HepG2 (cell line): Measurements from ENCODE around the gene CDC42EP4. TPM values are rescaled to one million over a fixed set of nuclear protein-coding genes. Genes with fewer than 3 reads are reported as not detected.
A peak's percentile ranks its signal among the peaks of the same experiment; 100 is the strongest.

Experiments used
- BCL6 ChIP-seq: IDR thresholded peaks from 2 replicates; pipeline ENCODE4 v1.6.1; 2016; ENCODE audit warnings: missing genetic modification reagents, missing compliant biosample characterization
- E2F5 ChIP-seq: sonication (generic); formaldehyde crosslinking; conservative IDR thresholded peaks from 2 replicates; pipeline ENCODE4 v1.4.0; 2020; ENCODE audit warnings: missing genetic modification reagents
- ETV5 ChIP-seq: IDR thresholded peaks from 2 replicates; pipeline ENCODE4 v1.6.1; 2018; ENCODE audit warnings: missing biosample characterization, missing genetic modification reagents, inconsistent platforms, borderline replicate concordance
- GLI4 ChIP-seq: sonication (generic); formaldehyde crosslinking; IDR thresholded peaks from 2 replicates; pipeline ENCODE4 v1.5.1; 2020; ENCODE audit warnings: missing genetic modification reagents, mild to moderate bottlenecking, moderate library complexity, borderline replicate concordance
- GRHL1 ChIP-seq: sonication (generic); formaldehyde crosslinking; conservative IDR thresholded peaks from 2 replicates; pipeline ENCODE4 v1.8.0; 2022; ENCODE audit warnings: missing genetic modification reagents
- MAFF ChIP-seq: IDR thresholded peaks from 2 replicates; pipeline ENCODE4 v1.6.1; 2011; ENCODE audit warnings: low read depth, low read length, improper control_type of control experiment
- NCOA2 ChIP-seq: sonication (generic); formaldehyde crosslinking; IDR thresholded peaks from 2 replicates; pipeline ENCODE4 v1.8.0; 2022; ENCODE audit warnings: inconsistent platforms
- NCOA5 ChIP-seq: sonication (generic); formaldehyde crosslinking; IDR thresholded peaks from 2 replicates; pipeline ENCODE4 v1.4.0; 2020; ENCODE audit warnings: missing genetic modification reagents
- RXRB ChIP-seq: IDR thresholded peaks from 2 replicates; pipeline ENCODE4 v1.6.1; 2016; ENCODE audit warnings: borderline replicate concordance, missing genetic modification reagents, missing compliant biosample characterization
- SKI ChIP-seq: fragments of 450-650 bp; IDR thresholded peaks from one replicate; pipeline ENCODE4 v1.6.1; 2018; ENCODE audit warnings: mild to moderate bottlenecking; ENCODE audit not compliant: partially characterized antibody
- TAF15 ChIP-seq: fragments of 200-400 bp; formaldehyde crosslinking; IDR thresholded peaks from one replicate; pipeline ENCODE4 v1.6.1; 2018; ENCODE audit warnings: mild to moderate bottlenecking, low read depth, low read length; ENCODE audit not compliant: poor library complexity, severe bottlenecking
- TIGD3 ChIP-seq: sonication (generic); formaldehyde crosslinking; IDR thresholded peaks from 2 replicates; pipeline ENCODE4 v1.5.1; 2020; ENCODE audit warnings: mild to moderate bottlenecking, missing genetic modification reagents, borderline replicate concordance
- TP53 ChIP-seq: sonication (generic); formaldehyde crosslinking; conservative IDR thresholded peaks from 2 replicates; pipeline ENCODE4 v1.4.0; 2020; ENCODE audit warnings: missing genetic modification reagents
- ZBTB25 ChIP-seq: IDR thresholded peaks from 2 replicates; pipeline ENCODE4 v1.6.1; 2018; ENCODE audit warnings: missing genetic modification reagents
- ZMYM2 ChIP-seq: sonication (generic); formaldehyde crosslinking; IDR thresholded peaks from 2 replicates; pipeline ENCODE4 v1.8.0; 2022; ENCODE audit warnings: mild to moderate bottlenecking, missing genetic modification reagents
- ZNF251 ChIP-seq: sonication (generic); formaldehyde crosslinking; IDR thresholded peaks from 2 replicates; pipeline ENCODE4 v1.9.0; 2021; ENCODE audit warnings: mild to moderate bottlenecking, missing genetic modification reagents
- ZNF547 ChIP-seq: sonication (generic); formaldehyde crosslinking; IDR thresholded peaks from 2 replicates; pipeline ENCODE4 v1.5.1; 2020; ENCODE audit warnings: mild to moderate bottlenecking, missing genetic modification reagents
- ZNF574 ChIP-seq: sonication (generic); formaldehyde crosslinking; IDR thresholded peaks from 2 replicates; pipeline ENCODE4 v1.4.0; 2020; ENCODE audit warnings: missing genetic modification reagents
- ZUFSP ChIP-seq: sonication (generic); formaldehyde crosslinking; IDR thresholded peaks from 2 replicates; pipeline ENCODE4 v1.9.0; 2021; ENCODE audit warnings: missing genetic modification reagents, mild to moderate bottlenecking, borderline replicate concordance
- polyA plus RNA-seq, 8 experiments: library from polyadenylated mRNA; depleted of rRNA in 3 of 8; stranded (reverse) in 7 of 8; unstranded in 1 of 8; fragments of >200 nt; fragmentation: Illumina TruSeq in 4 of 8; extraction: Trizol in 4 of 8; gene quantifications; 2 replicates each; pipeline versions ENCODE4 v1.2.1 to v1.2.3, GENCODE V29; 2011 to 2016; ENCODE audit warnings: low read depth in 4 of 8, missing spikeins in 1 of 8, mixed read lengths in 1 of 8; ENCODE audit not compliant: insufficient read depth in 1 of 8
- total RNA-seq, 5 experiments: library from RNA; depleted of rRNA; stranded (reverse); fragments of >200 nt; fragmentation: Illumina TruSeq; extraction: Trizol; gene quantifications; 2 replicates each; pipeline ENCODE4 v1.2.3, GENCODE V29; 2016; ENCODE audit warnings: low read depth in 1 of 5

Gene CDC42EP4
- total and polyA plus RNA-seq, 2 of the 13 experiments (the other 11 are each of a cell fraction or from before 2014, with no cell fraction given), result 19.0 to 54.0 TPM

DNA sequence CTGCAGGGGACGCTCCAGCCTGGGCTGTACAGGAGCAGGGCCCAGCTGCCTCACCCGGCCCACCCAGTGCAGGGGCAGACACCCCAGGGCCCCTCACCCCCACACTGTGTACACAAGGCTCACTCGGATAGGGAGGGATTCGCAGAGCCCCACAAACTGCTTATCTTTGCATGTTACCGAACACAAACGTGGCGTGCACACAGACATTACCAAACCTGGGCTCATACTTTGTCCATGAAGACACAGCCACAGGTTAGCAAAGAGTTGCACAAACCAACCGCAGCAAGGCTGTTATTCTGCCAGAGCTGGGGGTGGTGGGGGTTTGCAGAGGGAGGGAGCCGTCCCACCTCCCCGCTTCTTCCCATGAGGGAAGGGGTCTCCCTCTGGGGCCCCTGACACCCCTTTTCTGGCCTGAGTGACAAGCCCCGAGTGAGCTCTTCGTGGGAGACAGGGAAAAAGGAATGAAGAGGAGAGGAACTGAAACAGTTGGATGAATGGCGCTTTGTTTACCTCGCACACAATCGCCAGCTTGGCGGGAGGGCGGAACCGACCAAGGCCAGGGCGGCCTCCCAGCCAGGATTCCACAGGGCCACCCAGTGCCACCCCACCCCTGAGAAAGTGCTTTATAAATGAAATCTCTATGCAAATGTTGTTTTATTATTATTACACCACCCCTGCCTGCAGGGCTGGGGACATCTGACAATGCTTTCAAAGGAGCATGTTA, 49.7 kb downstream of the CDC42EP4 start (continued):
- TF ChIP-seq TIGD3 (no peak), ETV5 (CRISPR knock-in tag) (peak; percentile 67), BCL6 (CRISPR knock-in tag) (peak; percentile 56), MAFF (peak; percentile 25; the same call in 1 of the 2 replicates), RXRB (CRISPR knock-in tag) (peak; percentile 13), ZNF251 (no peak), ZUFSP (CRISPR knock-in tag) (no peak), ZNF574 (CRISPR knock-in tag) (peak; percentile 67), GRHL1 (CRISPR knock-in tag) (no peak), GLI4 (no peak), NCOA5 (CRISPR knock-in tag) (no peak), TP53 (CRISPR knock-in tag) (no peak; the same call in 1 of the 2 replicates), E2F5 (CRISPR knock-in tag) (peak; percentile 71; the same call in 1 of the 2 replicates), TAF15 (no peak), SKI (peak; percentile 40), NCOA2 (CRISPR knock-in tag) (peak; percentile 60; the same call in 1 of the 2 replicates), ZMYM2 (CRISPR knock-in tag) (no peak; the same call in 1 of the 2 replicates), ZBTB25 (CRISPR knock-in tag) (0 out of 2 replicates have a peak, but pooled peaks have one; percentile 15), ZNF547 (CRISPR knock-in tag) (no peak)
